Measurements from ENCODE around the gene SHMT2.

DNA sequence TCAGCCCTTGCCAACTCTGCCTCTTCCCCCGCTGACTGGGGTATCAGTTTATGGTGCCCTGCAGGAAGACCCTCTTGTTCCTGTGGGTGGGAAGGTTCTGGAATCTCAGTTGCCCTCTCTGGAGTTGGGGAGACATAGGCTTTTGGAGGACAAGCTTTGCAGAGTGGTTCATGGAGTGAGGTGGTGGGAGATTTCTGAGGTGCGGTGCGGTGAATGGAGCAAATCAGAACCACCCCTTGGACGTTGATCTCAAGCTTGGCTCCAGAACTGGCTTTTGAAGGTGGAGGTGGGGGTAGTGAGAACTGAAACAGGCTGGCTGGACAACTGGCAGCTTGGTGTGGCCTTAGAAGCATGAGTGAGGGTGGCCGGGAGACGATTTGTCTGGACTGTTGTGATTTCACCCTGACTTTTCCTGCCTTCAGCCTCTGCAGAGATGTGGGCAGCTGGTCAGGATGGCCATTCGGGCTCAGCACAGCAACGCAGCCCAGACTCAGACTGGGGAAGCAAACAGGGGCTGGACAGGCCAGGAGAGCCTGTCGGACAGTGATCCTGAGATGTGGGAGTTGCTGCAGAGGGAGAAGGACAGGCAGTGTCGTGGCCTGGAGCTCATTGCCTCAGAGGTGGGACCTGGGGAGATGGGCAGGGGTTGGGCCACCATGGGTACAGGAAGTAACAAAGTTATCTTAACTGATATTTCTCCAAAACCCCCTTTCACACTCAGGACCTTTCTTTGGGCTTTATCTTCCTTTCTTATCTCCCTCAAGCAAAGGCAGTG, 1.1 kb downstream of the SHMT2 start:
- TF ChIP-seq POLR2A (IDR thresholded peaks at IDR 0.05) (no peak), CTCF (IDR thresholded peaks at IDR 0.05 in 4 of 5, conservative IDR thresholded peaks at IDR 0.05 in 1 of 5) (no peak)

All from gastrocnemius medialis (tissue), 4 donors.